UCSD-AML1 (cell line): ENCODE results near the gene DDR1.

Experiments used
- DNase-seq: peaks from one replicate; lab custom pipeline; 2025; ENCODE audit not compliant: unreplicated experiment; lab: John Stamatoyannopoulos, UW

The DDR1 gene

DNA sequence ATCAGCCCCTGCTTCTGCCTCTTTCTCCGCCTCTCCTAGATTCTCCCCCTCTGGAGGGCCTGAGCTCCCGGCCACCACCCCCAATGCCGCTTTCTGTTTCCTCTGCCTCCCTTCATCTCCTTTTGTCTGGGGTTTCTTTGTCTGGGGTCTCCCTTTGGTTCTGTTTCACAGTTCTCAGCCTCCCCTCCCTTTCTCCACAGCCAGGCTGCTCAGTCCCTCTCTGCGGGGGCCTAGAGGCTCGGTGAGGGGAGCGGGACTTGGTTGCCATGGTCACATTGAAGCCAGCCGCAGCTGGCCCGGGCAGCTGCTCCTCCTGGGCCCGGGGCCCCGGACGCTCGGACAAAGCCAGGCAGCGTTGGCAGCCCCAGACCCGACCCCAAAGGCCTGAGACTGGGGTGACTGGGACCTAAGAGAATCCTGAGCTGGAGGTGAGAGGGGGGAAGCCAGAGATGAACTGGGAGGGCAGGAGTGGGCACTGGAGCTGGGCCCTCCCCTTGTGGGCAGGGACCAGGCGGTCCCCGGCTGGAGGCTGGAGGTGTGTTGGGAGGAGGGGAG lies 3.5 kb upstream of the DDR1 start:
- DNase-seq = no peak

DNA sequence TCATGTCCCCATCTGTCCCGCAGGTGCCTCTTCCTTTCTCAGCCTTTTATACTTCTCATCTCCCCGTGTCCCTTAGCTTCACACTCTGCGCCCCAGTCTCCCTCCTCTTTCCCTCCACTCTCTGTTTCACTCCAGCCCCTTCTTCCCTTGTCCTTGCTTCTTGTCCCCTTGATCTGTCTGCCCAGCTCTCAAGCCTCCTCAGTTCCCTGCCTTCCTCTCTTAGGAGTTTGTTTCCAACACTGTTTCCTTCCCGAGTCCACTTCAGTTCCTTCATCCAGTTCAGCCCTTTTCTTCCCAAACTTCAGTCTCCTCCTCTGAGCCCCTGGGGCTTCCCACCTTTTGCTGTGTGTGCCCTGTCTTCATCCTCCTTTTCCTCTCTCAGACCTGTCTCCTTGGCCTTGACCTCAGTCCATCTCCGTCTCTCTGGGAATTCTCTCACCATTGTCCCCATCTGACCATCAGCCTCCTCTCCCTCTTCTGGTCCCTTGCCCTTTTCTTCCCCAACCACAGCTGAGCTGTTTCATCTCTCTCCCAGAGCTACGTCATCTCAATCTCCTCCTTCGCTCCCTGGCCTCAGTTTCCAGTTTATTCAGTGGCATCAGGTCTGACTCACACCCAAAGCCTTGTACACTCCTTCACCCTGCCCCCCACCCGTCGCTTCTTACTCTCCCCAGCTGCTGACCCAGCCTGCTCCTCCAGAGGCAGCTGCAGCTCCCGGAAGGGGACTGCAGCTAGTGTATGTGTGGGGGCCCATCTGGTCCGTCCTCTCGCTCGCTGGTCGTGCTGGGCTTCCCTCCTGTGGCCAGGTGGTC lies 2.7 kb upstream of the DDR1 start:
- no peak for DNase-seq

DNA sequence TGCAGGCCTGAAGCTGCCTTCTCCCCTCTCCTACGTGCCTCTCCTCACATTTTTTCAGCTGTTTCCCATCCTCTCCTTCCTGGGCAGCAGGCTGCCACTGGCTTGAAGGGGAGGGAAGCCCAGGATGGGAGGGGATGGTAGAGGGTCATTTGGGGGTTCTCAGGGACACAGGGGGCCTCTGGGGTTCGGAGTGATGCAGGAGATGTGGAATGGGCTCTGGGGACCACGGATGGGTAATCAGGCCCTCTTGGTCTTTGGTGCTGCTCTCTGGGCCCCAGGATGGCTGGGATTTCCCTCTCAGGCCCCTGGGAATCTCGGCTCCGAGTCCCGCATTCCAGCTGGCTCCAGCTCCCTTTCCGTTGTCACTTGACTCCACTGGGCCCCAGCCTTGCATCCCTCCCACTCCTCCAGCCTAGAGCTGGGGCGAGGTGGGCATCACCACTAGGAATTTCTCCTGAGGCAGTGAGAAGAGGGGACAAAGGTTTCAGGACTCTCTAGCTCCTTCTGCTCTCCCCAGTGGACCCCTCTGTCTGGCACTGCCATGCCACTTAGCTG lies 2.0 kb upstream of the DDR1 start:
- DNase-seq = no peak

DNA sequence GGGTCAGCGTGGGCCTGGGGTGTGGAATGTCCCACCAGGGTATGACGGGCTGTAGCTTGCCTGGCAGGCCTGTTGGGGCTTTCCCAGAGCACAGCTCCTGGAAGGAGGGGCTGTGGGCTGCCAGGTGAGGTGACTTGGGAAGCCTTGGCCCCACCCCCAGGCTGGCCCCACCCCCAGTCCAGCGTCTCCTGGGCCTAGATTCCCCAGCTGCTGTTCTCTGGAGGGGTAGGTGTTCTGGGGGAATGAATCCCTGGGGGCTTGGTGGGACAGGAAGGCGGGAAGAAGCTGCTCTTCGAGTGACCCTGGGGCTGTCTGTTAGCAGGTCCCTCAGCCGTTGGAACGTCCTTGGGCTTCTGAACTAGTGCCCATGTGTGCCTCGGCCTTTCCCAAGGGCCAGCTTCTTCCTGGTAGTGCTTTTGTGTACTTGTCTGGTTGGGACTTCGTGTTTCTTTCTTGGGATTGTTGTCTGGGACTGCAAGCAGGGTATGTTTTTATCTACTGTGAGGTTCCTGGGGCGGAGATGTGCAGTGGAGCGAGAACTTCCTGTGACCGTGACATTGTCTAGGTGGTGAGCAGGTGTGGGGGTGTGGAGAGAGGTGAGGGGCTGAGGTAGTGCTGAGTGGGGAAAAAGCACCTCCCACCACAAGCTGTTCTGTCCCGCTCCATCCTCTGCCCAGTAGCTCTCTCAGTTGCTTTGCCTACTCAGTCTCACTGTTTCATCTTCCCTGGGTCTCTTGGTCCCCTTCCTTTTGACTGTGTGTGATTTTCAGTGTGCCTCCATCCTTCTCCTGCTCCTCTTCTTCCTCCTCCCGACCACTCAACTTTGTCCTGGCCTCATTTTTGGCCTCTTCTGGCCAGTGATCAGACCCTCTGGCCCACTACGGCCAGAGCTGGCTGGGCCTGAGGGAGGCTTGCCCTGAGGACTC lies 1.3 kb upstream of the DDR1 start:
- DNase-seq = no peak

DNA sequence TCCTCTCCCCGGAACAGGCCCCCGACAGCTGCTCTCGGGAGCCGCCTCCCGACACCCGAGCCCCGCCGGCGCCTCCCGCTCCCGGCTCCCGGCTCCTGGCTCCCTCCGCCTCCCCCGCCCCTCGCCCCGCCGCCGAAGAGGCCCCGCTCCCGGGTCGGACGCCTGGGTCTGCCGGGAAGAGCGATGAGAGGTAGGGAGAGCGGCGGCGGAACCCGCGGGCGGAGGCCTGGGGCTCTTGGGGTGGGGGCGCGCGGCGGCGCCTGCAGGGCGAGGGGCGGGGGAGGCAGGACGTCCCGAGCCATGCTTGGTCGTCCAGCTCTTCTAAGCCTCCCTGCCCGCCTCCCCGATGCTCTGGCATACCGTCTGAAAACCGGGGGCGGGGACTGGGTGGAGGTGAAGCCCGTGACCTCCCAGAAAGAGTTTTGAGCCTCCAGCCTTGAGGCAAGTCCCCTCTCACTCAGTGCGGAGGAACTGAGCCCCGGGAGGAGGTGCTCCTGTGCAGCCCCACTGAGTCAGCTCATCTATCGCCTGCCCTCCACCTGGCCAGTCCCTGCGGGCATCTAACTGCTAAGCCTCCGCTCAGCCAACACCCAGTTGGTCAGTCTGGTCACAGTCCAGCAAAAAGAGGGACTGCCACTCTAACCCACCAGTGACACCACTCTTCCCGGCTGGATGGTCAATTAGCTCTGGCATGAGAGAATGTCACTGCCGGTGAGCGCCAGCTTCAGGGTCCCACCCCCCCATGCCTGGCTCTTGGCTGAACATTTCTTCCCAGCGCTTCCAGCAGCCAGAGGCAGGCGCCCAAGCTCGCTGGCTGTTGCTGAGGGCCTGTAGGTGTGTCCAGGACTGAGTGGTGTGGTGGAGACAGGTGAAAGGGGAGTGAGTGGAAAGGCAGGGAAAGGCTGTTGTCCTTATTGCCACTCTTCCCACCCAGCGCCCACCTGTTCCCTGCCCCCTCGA lies 482 bp downstream of the DDR1 start:
- no peak for DNase-seq

DNA sequence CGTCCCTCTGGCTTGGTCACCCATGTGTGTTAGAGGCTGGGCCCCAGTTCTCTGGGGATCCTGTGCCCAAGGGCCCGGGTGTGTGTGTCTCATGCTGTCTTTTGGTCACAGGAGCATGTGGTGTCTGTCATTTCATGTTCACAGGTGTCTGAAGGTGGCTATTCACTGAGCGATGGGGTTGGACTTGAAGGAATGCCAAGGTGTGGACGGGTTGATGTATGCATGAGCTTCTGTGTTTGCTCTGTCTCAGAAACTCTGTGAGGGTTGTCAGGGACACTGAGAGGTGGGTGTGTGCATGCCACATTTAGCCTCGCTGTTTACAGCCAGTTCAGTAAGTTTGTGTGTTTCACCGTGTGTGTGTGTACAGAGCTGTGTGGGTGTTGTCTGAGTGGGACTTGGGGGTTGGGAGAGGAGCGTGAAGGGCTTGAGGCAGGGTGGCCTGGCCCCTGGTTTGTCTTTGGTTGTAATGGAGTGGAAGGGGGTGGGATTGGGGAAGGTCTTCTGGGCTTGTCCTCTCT lies 1.2 kb downstream of the DDR1 start:
- DNase-seq = no peak

DNA sequence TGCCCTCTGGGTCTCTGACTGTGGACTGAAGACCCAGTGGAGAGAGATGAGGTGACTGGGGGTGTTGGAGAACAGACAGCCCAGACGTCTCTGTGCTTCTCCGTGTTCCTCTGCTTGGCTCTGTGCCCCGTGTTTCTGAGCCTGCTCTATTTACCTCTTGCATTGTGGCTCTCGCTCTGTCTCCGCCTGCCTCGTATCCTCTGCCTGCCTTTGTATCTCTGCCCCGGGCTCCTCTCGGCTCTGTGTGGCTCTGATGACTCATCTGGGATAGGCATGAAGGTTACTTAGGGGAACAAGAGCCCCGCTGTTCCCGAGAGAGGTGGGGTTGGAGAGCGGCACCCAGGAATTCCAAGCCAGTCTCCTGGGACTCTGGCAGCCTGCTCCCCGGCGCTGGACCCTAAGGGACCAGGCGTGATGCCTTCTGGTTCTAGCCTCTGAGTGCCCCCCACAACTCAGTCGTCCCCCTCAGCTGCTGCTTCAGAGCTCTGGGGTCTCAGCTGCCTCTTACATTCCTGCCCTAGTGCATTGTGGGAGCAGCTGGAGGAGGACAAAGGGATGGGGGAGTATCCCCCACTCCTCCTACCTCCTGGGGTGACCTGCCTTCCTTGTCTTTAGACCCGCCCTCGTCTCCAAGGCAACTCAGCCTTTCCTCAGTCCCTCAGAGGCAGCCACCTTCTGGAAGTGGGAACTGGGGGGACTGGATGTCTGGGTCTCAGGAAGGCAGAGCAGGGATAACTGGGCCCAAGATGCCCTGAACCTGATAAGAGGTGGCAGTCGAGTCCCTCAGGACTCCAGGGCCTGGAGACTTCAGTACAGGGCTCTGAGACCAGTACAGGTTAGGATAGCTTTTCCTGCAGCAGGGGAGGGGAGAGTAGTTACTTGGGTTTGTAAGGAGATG lies 1.9 kb downstream of the DDR1 start:
- DNase-seq = no peak

DNA sequence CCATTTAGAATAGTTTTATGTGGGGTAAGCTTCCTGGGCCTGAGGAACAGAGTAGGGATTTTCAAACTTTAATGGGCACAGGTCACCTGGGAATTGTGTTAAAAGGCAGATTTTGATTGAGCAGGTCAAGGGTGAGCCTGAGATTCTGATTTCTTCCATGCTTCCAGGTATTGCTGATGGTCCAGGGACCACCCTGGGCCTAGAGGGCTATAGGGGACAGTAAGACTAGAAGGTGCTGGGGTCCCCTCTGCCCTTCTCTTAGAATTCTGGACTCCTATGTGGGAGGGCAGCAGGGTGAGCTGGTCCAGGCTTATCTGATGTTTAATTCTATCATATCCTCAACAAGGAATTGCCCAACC lies 2.6 kb downstream of the DDR1 start:
- DNase-seq = no peak

DNA sequence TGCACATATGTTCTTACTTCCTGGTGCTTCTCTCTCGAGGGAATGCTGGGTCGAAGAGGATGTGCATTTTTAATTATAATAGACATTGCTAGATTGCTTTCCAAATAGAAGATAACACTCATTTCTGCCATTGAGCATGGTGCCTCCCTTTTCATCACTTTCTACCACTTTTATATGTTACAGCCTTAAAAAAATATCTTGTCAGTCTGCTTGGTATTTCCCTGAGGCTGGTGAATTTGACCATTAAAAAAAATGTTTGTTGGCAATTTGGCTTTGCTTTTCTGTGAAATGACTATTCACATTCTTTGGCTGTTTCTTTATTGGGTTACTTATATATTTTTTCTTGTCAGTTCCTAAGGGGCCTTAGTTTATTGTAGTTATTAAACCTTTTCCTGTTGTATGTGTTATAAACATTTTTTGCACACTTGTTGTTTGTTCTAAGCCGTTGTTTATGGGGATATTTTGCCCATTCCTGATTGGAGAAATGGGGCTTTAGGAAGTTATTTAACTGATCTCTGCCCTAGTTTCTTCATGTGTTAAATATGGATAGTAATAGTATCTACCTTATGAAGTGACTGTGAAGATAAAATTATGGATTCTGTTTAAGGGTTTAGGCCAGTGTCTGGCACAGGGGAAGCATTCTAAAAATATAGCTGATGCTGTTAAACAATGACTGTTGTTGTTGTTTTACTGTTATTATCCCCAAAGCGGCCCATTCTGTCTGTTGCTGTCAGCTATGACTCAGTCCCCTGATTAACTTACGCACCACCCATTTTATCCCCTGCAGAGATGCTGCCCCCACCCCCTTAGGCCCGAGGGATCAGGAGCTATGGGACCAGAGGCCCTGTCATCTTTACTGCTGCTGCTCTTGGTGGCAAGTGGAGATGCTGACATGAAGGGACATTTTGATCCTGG lies 3.8 kb downstream of the DDR1 start:
- no peak for DNase-seq

DNA sequence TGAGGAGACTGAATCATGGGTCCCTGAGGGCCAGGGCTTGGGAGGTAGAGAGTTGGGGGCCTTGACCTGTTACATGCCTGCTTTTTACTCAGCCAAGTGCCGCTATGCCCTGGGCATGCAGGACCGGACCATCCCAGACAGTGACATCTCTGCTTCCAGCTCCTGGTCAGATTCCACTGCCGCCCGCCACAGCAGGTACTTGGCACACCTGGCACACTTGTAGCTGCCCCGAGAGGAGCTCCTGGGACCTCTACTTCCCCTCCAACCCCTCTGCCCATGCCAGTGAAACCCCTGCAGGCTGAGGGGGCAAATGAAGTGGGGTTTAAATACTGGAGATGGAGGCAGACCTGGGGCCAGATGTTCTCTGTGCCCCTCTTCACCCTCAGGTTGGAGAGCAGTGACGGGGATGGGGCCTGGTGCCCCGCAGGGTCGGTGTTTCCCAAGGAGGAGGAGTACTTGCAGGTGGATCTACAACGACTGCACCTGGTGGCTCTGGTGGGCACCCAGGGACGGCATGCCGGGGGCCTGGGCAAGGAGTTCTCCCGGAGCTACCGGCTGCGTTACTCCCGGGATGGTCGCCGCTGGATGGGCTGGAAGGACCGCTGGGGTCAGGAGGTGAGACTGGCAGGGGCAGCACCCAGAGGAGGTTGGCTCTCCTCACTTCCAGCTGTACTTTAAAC lies 4.6 kb downstream of the DDR1 start:
- no peak for DNase-seq

DNA sequence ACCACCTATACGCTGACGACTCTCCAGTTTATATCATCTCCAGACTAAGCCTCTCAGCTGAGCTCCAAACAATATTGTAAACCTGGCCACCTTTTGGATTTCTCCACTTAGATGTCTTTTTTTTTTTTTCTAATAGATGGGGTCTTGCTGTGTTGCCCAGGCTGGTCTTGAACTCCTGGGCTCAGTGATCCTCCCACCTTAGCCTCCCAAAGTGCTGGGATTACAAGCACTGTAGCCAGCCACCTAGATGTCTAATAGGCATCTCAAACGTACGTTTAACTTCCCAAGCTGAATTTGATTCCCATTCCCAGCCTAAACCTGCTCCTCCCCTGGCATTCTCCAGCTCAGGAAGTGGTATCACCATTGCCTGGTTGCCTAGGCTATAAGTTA lies 5.2 kb downstream of the DDR1 start:
- DNase-seq = no peak

DNA sequence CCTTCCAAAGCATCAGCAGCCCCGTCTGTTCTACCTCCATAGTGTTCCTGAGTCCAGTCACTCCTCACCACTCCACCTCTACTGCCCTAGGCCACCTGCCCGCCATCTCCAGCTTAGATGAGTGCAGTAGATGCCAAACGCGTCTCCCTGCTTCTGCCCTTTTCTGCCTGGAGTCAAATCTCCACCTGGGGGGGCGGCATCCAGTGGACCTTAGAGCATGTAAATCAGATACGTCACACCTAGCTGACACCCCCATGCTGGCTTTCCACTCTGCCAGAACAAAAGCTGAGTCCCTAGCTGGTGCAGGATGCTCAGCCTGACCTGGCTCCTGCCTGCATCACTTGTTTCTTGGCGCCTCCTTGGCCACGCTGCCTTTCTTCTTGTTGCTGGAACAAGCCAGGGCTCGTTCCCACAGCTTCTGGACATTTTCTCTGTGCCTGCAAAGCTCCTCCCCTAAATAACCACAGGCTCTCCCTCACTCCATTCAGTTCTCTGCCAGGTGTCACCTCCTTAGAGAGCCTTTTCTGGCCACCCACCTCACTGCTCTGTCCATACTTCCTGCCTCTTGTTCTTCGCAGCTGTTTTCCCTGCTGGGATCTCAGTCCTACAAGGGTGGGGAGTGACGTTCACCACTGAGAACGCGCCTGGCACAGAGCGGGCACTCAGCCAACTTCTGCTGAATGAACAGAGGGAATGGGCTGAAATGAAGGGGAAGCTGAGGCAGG lies 5.8 kb downstream of the DDR1 start:
- no peak for DNase-seq

DNA sequence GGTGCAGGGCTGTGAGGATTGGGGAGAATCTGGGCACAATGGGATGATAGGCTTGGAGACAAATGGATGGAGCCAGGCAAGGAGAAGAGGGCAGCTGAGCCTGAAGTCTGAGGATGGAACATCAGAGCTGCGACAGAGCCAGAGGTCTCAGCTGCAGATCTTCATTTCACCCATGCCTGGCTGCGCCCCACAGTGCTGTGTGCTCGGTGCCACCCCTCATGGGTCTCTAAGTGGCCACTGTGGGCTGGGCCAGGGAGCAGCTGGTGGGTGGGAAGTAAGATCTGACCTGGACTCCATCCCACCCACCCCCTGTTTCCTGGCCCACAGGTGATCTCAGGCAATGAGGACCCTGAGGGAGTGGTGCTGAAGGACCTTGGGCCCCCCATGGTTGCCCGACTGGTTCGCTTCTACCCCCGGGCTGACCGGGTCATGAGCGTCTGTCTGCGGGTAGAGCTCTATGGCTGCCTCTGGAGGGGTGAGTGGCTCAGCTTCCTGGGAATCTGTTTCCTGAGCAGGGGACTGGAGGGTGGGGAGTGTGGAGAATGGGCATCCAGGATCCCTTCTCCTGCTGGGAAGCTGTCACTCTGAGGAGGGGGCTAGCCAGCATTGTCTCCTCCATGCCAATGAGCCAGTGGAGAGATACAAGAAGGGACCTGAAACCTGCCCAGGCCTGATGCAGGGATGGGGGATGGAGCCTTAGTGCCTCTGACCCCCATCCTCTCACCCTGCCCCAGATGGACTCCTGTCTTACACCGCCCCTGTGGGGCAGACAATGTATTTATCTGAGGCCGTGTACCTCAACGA lies 6.5 kb downstream of the DDR1 start:
- DNase-seq = no peak

DNA sequence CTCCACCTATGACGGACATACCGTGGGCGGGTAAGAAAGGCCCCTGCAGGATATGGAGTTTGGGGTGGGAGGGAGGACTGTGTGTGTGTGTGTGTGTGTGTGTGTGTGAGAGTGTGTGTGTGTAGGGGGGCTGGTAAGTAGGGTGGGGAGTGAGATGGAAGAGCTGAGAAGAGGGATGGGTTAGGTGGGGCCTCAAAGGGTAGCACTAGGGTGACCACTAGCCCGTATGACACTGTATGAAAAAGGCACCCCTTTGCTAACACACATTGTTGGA lies 7.1 kb downstream of the DDR1 start:
- no peak for DNase-seq

DNA sequence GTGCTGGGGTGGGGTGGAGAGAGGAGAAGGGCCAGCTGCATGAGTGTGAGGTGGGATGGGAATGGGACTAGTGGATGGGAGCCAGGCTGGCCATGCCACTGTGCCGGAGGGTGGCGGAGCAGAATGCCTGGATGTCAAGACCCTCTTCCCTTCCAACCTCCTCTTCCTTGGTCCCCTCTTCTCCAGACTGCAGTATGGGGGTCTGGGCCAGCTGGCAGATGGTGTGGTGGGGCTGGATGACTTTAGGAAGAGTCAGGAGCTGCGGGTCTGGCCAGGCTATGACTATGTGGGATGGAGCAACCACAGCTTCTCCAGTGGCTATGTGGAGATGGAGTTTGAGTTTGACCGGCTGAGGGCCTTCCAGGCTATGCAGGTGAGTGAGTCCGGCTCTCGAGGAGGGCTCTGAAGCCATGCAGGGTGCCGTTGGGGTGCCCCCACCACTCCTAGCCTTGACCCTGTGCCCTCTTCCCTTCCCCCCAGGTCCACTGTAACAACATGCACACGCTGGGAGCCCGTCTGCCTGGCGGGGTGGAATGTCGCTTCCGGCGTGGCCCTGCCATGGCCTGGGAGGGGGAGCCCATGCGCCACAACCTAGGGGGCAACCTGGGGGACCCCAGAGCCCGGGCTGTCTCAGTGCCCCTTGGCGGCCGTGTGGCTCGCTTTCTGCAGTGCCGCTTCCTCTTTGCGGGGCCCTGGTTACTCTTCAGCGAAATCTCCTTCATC lies 7.7 kb downstream of the DDR1 start:
- no peak for DNase-seq
